SK-N-SH (cell line): ENCODE data around the gene HAPLN2. TPM values are rescaled to one million over a fixed set of nuclear protein-coding genes. Genes with fewer than 3 reads are reported as not detected.

ENCODE experiments used
- CTCF ChIA-PET: fragments of 300-600, 350-600 bp; formaldehyde crosslinking; extraction: SDS; loops from one replicate; lab custom pipeline; 2021; lab: Yijun Ruan, JAX
- POLR2A ChIA-PET: fragments of 350-600 bp; sonication (Branson Sonifier 250); formaldehyde crosslinking; extraction: SDS; loops from one replicate; lab custom pipeline; 2020; ENCODE audit warnings: antibody characterized with exemption, inconsistent platforms; lab: Yijun Ruan, JAX
- DNase-seq: peaks from one replicate; pipeline ENCODE4 v3.0.0; 2012
- H2AFZ ChIP-seq: fragments of 200-600 bp; sonication (generic); 2 replicates; pipeline ENCODE4 v1.8.1; 2016; ENCODE audit warnings: antibody characterized with exemption, mild to moderate bottlenecking, low read depth
- H3F3A ChIP-seq: fragments of 200-600 bp; sonication (generic); replicated peaks from 2 replicates; pipeline ENCODE3; 2016; ENCODE audit warnings: antibody characterized with exemption, mild to moderate bottlenecking; ENCODE audit not compliant: insufficient read depth
- H3K27ac ChIP-seq, 2 experiments: fragments of 200-500 bp in 1 of 2; fragments of 200-600 bp in 1 of 2; sonication (Bioruptor generic) in 1 of 2; sonication (generic), shearing (Covaris generic) in 1 of 2; 2 replicates each; pipeline versions ENCODE4 v1.5.1 to v1.6.1; 2014 to 2016; ENCODE audit warnings: low read depth in 2 of 2, inconsistent platforms in 1 of 2, low read length in 1 of 2, mild to moderate bottlenecking in 1 of 2, mixed read lengths in 1 of 2
- H3K27me3 ChIP-seq: fragments of 200-600 bp; sonication (generic), shearing (Covaris generic); 2 replicates; pipeline ENCODE4 v1.6.1; 2016; ENCODE audit warnings: mixed run types; ENCODE audit not compliant: insufficient read depth
- H3K36me3 ChIP-seq, 2 experiments: fragments of 200-500 bp in 1 of 2; fragments of 200-600 bp in 1 of 2; sonication (Bioruptor generic) in 1 of 2; sonication (generic) in 1 of 2; replicated peaks in 1 of 2; 2 replicates each; pipeline versions ENCODE3 to v1.5.1; 2014 to 2016; ENCODE audit warnings: low read length in 1 of 2, mild to moderate bottlenecking in 1 of 2; ENCODE audit not compliant: insufficient read depth in 2 of 2, control insufficient read depth in 1 of 2
- H3K4me1 ChIP-seq, 2 experiments: fragments of 200-500 bp in 1 of 2; fragments of 200-600 bp in 1 of 2; sonication (Bioruptor generic) in 1 of 2; sonication (generic), shearing (Covaris generic) in 1 of 2; 2 replicates each; pipeline versions ENCODE4 v1.5.1 to v1.6.1; 2014 to 2016; ENCODE audit warnings: low read depth in 1 of 2, low read length in 1 of 2, mixed run types in 1 of 2; ENCODE audit not compliant: insufficient read depth in 2 of 2, control insufficient read depth in 1 of 2
- H3K4me2 ChIP-seq: fragments of 200-600 bp; sonication (generic), shearing (Covaris generic); 2 replicates; pipeline ENCODE4 v1.6.1; 2017; ENCODE audit warnings: mixed run types
- H3K4me3 ChIP-seq, 2 experiments: fragments of 200-500 bp in 1 of 2; fragments of 200-600 bp in 1 of 2; sonication (Bioruptor generic) in 1 of 2; sonication (generic), shearing (Covaris generic) in 1 of 2; 2 replicates each; pipeline versions ENCODE4 v1.5.1 to v1.8.1; 2014 to 2016; ENCODE audit warnings: low read depth in 2 of 2, inconsistent platforms in 1 of 2, low read length in 1 of 2, mild to moderate bottlenecking in 1 of 2, mixed read lengths in 1 of 2, moderate library complexity in 1 of 2
- H3K79me2 ChIP-seq: fragments of 200-600 bp; sonication (generic); 2 replicates; pipeline ENCODE4 v1.8.1; 2017; ENCODE audit warnings: mild to moderate bottlenecking; ENCODE audit not compliant: insufficient read depth
- H3K9ac ChIP-seq: fragments of 200-600 bp; sonication (generic); 2 replicates; pipeline ENCODE4 v1.6.1; 2017; ENCODE audit warnings: mixed run types
- H3K9me2 ChIP-seq: fragments of 200-600 bp; sonication (generic); 2 replicates; pipeline ENCODE4 v1.6.1; 2017; ENCODE audit warnings: mixed run types
- H3K9me3 ChIP-seq: fragments of 200-600 bp; sonication (generic); 2 replicates; pipeline ENCODE4 v1.6.1; 2017; ENCODE audit warnings: mixed run types, mild to moderate bottlenecking, moderate library complexity
- H4K20me1 ChIP-seq: fragments of 200-600 bp; sonication (generic); 2 replicates; pipeline ENCODE4 v1.6.1; 2017; ENCODE audit warnings: mild to moderate bottlenecking, mixed run types; ENCODE audit not compliant: insufficient read depth
- EP300 ChIP-seq, 2 experiments: IDR thresholded peaks; 2 replicates each; pipeline versions ENCODE4 v1.4.0 to v1.6.1; 2012; ENCODE audit warnings: borderline replicate concordance in 1 of 2, low read depth in 1 of 2, low read length in 1 of 2
- FOXJ3 ChIP-seq: sonication (generic); formaldehyde crosslinking; IDR thresholded peaks from 2 replicates; pipeline ENCODE4 v1.5.1; 2020; ENCODE audit warnings: mild to moderate bottlenecking, missing genetic modification reagents
- FOXM1 ChIP-seq: IDR thresholded peaks from 2 replicates; pipeline ENCODE4 v1.4.0; 2012; ENCODE audit warnings: low read depth, mild to moderate bottlenecking
- JUND ChIP-seq: IDR thresholded peaks from 2 replicates; pipeline ENCODE4 v1.4.0; 2012
- NFIC ChIP-seq: IDR thresholded peaks from 2 replicates; pipeline ENCODE4 v1.4.0; 2012; ENCODE audit warnings: borderline replicate concordance
- POLR2AphosphoS5 ChIP-seq: IDR thresholded peaks from 2 replicates; pipeline ENCODE4 v1.6.1; 2012; ENCODE audit warnings: low read depth, low read length
- RAD21 ChIP-seq: IDR thresholded peaks from 2 replicates; pipeline ENCODE4 v1.6.1; 2012; ENCODE audit warnings: mild to moderate bottlenecking, low read length
- RCOR1 ChIP-seq: fragments of 150-350 bp; IDR thresholded peaks from 2 replicates; pipeline ENCODE4 v1.6.1; 2017; ENCODE audit warnings: antibody characterized with exemption, low read length
- RFX5 ChIP-seq: IDR thresholded peaks from 2 replicates; pipeline ENCODE4 v1.6.1; 2012; ENCODE audit warnings: mild to moderate bottlenecking, improper control_type of control experiment, low read length
- TCF12 ChIP-seq: IDR thresholded peaks from 2 replicates; pipeline ENCODE4 v1.4.0; 2012
- TEAD4 ChIP-seq: IDR thresholded peaks from 2 replicates; pipeline ENCODE4 v1.4.0; 2012; ENCODE audit warnings: mild to moderate bottlenecking, borderline replicate concordance; ENCODE audit not compliant: insufficient read depth
- whole genome bisulfite sequencing: methylation state at CpG from one replicate; pipeline ENCODE4 v1.1.6; 2017; ENCODE audit warnings: low lambda C conversion rate; 5-methylcytosine and 5-hydroxymethylcytosine counted together
- polyA plus RNA-seq, 3 experiments: library from polyadenylated mRNA; depleted of rRNA; stranded (reverse); fragments of >200 nt; gene quantifications; 2 replicates each; pipeline ENCODE4 v1.2.3, GENCODE V29; 2012
- TF ChIP-seq, protein P1 (sequence below): IDR thresholded peaks from 2 replicates; pipeline ENCODE4 v1.4.0; 2012; ENCODE audit warnings: low read depth
- TF ChIP-seq, protein P2 (sequence below): IDR thresholded peaks from 2 replicates; pipeline ENCODE4; 2012
- TF ChIP-seq, protein P3 (sequence below): fragments of 200-600 bp; sonication (generic); IDR thresholded peaks from 2 replicates; pipeline ENCODE4 v1.6.1; 2017; ENCODE audit warnings: antibody characterized with exemption, mild to moderate bottlenecking, moderate library complexity
- TF ChIP-seq, protein P4 (sequence below): IDR thresholded peaks from 2 replicates; pipeline ENCODE4 v1.4.0; 2012; ENCODE audit warnings: low read depth, borderline replicate concordance

Gene HAPLN2
- polyA plus RNA-seq, 1 of the 3 experiments (the other 2 are of a cell fraction): 0.20 TPM

DNA sequence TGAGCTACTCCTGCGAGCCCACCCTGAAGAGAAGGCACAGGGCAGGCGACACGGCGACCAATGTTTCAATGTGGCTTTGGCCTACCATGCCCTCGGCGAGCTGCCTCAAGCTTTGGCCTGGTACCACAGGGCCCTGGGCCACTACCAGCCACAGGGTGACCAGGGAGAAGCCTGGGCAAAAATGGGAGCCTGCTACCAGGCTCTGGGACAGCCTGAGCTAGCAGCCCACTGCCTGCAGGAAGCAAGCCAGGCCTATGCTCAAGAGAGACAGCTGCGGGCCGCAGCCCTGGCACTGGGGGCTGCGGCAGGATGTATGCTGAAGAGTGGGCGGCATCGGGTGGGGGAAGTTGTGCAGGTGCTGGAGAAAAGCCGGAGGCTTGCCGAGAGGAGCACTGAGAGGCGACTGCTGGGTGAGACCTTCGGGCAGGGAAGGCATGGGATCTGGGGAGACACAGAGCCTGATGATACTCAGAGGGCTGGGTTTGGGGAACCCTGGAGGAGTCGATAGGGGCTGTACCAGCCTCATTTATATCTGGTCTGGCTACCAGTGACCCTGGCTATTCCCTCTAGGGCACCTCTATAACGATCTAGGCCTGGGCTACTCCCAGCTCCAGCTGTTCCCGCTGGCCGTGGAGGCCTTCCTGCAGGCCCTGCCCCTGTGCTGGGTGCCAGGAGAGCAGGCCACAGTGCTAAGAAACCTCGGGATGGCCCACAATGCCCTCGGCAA is 37.4 kb upstream of the HAPLN2 start:
- H3K4me2 ChIP-seq: no peak overlapping the region
- H3F3A ChIP-seq: no peaks in the 10 kb centered on the region
- no peaks in the 10 kb centered on the region for H3K9me2 ChIP-seq
- H3K79me2 ChIP-seq: no peaks in the 10 kb centered on the region
- no peak overlapping the region for H3K9ac ChIP-seq
- CTCF ChIA-PET: interaction anchor here (0.6 to 11.1 kb wide), 18 partner anchors 12 to 198 kb away, joined by 3 to 104 read pairs (median 4); partner anchors contain the start of genes GPATCH4 and NAXE
- H3K36me3 ChIP-seq: no peaks in the 10 kb centered on the region
- TF ChIP-seq NFIC (no peak), FOXM1 (no peak), POLR2AphosphoS5 (no peak), TCF12 (no peak), RFX5 (no peak), EP300 (IDR thresholded peaks at IDR 0.05; ENCODE audit: borderline replicate concordance in 1 of 2, low read depth in 1 of 2, low read length in 1 of 2) (no peak), RAD21 (no peak), FOXJ3 (CRISPR knock-in tag) (no peak), TEAD4 (no peak), JUND (no peak), RCOR1 (no peak)
- TF ChIP-seq, protein P1, sequence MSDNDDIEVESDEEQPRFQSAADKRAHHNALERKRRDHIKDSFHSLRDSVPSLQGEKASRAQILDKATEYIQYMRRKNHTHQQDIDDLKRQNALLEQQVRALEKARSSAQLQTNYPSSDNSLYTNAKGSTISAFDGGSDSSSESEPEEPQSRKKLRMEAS: no peak
- TF ChIP-seq, protein P2, sequence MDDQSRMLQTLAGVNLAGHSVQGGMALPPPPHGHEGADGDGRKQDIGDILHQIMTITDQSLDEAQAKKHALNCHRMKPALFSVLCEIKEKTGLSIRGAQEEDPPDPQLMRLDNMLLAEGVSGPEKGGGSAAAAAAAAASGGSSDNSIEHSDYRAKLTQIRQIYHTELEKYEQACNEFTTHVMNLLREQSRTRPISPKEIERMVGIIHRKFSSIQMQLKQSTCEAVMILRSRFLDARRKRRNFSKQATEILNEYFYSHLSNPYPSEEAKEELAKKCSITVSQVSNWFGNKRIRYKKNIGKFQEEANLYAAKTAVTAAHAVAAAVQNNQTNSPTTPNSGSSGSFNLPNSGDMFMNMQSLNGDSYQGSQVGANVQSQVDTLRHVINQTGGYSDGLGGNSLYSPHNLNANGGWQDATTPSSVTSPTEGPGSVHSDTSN: no peak
- TF ChIP-seq, protein P3, sequence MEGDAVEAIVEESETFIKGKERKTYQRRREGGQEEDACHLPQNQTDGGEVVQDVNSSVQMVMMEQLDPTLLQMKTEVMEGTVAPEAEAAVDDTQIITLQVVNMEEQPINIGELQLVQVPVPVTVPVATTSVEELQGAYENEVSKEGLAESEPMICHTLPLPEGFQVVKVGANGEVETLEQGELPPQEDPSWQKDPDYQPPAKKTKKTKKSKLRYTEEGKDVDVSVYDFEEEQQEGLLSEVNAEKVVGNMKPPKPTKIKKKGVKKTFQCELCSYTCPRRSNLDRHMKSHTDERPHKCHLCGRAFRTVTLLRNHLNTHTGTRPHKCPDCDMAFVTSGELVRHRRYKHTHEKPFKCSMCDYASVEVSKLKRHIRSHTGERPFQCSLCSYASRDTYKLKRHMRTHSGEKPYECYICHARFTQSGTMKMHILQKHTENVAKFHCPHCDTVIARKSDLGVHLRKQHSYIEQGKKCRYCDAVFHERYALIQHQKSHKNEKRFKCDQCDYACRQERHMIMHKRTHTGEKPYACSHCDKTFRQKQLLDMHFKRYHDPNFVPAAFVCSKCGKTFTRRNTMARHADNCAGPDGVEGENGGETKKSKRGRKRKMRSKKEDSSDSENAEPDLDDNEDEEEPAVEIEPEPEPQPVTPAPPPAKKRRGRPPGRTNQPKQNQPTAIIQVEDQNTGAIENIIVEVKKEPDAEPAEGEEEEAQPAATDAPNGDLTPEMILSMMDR: no peak
- TF ChIP-seq, protein P4, sequence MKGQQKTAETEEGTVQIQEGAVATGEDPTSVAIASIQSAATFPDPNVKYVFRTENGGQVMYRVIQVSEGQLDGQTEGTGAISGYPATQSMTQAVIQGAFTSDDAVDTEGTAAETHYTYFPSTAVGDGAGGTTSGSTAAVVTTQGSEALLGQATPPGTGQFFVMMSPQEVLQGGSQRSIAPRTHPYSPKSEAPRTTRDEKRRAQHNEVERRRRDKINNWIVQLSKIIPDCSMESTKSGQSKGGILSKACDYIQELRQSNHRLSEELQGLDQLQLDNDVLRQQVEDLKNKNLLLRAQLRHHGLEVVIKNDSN: no peak
- TF ChIP-seq, all 33 proteins: peak for 0
- DNase-seq: no peak
- Histone ChIP-seq H3K4me3 (no peak overlapping the region), H3K27me3 (no peaks in the 10 kb centered on the region), H3K4me1 (no peaks in the 10 kb centered on the region; a peak in 1 of 4 replicates), H4K20me1 (no peaks in the 10 kb centered on the region), H3K27ac (no peak overlapping the region), H2AFZ (no peak overlapping the region), H3K9me3 (no peaks in the 10 kb centered on the region)
- 82% methylated on average over 14 of the region's 21 CpGs for WGBS
- POLR2A ChIA-PET: interaction anchor here (0.8 to 2.6 kb wide), 2 partner anchors 10 kb away, joined by 3 to 10 read pairs; partner anchors contain the start of gene NAXE
